Gastrocnemius medialis (tissue), 4 donors: ENCODE measurements around the gene SHKBP1. TPM values are rescaled to one million over a fixed set of nuclear protein-coding genes. Genes with fewer than 3 reads are reported as not detected.

ENCODE experiments used
- ATAC-seq, 2 donors: fragments of 150-250 bp; one replicate each; pipeline ENCODE4 v1.9.1; 2016
- DNase-seq, 2 donors: peaks; one replicate each; pipeline ENCODE4 v3.0.0-alpha.2; 2019
- H3K27ac ChIP-seq, 4 donors: fragments of 200-600 bp; sonication (generic); 1 replicate in 1 of 4; 2 replicates in 3 of 4; pipeline ENCODE4 v1.5.1; 2016 to 2018; ENCODE audit warnings: mild to moderate bottlenecking in 2 of 4, moderate library complexity in 1 of 4
- H3K27me3 ChIP-seq, 3 donors: fragments of 200-600 bp; sonication (generic) in 2 of 3; 1 replicate in 1 of 3; 2 replicates in 2 of 3; pipeline versions ENCODE4 v1.5.1 to v1.6.0; 2016 to 2019; ENCODE audit warnings: mild to moderate bottlenecking in 1 of 3, moderate library complexity in 1 of 3
- H3K36me3 ChIP-seq, 2 donors: fragments of 200-600 bp; sonication (generic) in 1 of 2; one replicate each; pipeline ENCODE4 v1.5.1; 2017 to 2018
- H3K4me1 ChIP-seq, 2 donors: fragments of 200-600 bp; sonication (generic) in 1 of 2; one replicate each; pipeline ENCODE4 v1.5.1; 2016 to 2017; ENCODE audit warnings: mild to moderate bottlenecking in 2 of 2
- H3K4me3 ChIP-seq, 4 donors: fragments of 200-600 bp; sonication (generic) in 3 of 4; 1 replicate in 1 of 4; 2 replicates in 3 of 4; pipeline ENCODE4 v1.5.1; 2016 to 2019; ENCODE audit warnings: mild to moderate bottlenecking in 2 of 4
- H3K9me3 ChIP-seq, 3 donors: fragments of 200-600 bp; sonication (generic) in 2 of 3; 1 replicate in 1 of 3; 2 replicates in 2 of 3; pipeline ENCODE4 v1.5.1; 2016 to 2019
- POLR2A ChIP-seq, 2 donors: fragments of 450-650 bp; IDR thresholded peaks; one replicate each; pipeline ENCODE4 v1.6.1; 2017; ENCODE audit warnings: antibody characterized with exemption in 2 of 2, mild to moderate bottlenecking in 2 of 2, moderate library complexity in 2 of 2
- in situ Hi-C, 4 donors: fragments of 200-750 bp; cut with MboI; loops; one replicate each; pipeline versions ENCODE4 v1.15.0 to v1.8.0; 2017; ENCODE audit warnings: low sequenced_read_pairs in 4 of 4
- intact Hi-C: fragments of 100-400 bp; cut with DNase I; formaldehyde crosslinking; loops from one replicate; pipeline ENCODE4 v1.15.1; 2023; ENCODE audit warnings: low total_unique reads
- total RNA-seq, 4 donors: library from RNA; depleted of rRNA; stranded (reverse); fragments of >200 nt; gene quantifications; one replicate each; pipeline versions ENCODE4 v1.1.0 to v1.2.3, GENCODE V29; 2016
- TF ChIP-seq, protein P1 (sequence below), 5 experiments: fragments of 450-650 bp in 3 of 5; fragments of 200-600 bp in 2 of 5; sonication (generic) in 2 of 5; IDR thresholded peaks in 4 of 5; conservative IDR thresholded peaks in 1 of 5; 1 replicate in 4 of 5; 2 replicates in 1 of 5; pipeline ENCODE4 v1.5.1; 2016 to 2019; ENCODE audit warnings: antibody characterized with exemption in 5 of 5, mild to moderate bottlenecking in 3 of 5, moderate library complexity in 3 of 5

Gene SHKBP1
- total RNA-seq, 4 donors from 2014 or later = 11.1 to 24.5 (median 23.6) TPM

DNA sequence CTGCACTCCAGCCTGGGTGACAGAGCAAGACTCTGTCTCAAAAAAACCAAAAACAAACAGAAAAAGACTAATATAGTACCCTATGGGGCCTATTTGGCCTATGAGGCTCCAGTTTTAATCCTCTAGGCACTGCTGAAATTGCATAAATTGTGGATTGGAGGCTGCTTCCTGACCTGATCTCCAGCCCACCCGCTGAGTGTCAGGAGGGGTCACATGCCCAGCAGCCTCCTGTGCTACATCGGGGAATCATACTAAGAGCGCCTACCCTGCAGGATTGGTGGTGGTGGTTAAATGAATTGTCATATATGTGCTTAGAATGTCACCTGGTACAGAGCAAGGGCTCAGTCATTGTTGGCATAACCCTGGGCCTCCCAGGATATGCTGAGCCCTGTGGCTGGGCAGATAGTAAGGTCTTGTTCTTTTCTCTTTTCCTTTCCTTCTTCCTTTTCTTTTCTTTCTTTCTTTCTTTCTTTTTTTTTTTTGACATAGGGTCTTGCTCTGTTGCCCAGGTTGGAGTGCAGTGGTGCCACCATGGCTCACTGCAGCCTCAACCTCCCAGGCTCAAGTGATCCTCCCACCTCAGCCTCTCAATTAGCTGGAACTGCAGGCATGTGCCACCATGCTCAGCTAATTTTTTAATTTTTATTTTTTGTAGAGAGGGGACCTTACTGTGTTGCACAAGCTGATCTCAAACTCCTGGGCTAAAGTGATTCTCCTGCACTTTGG is 55.8 kb downstream of the SHKBP1 start:
- H3K4me3 ChIP-seq = no peak overlapping the region
- peaks cover 0 to 3% of the 10 kb centered on the region in 2 donors for H3K4me1 ChIP-seq
- in situ Hi-C loops = loop anchor here in 1 of 4 donors (10.0 to 25.0 kb wide), 2 partner anchors 328 to 495 kb away; no protein-coding TSS in a partner anchor
- TF ChIP-seq, protein P1, sequence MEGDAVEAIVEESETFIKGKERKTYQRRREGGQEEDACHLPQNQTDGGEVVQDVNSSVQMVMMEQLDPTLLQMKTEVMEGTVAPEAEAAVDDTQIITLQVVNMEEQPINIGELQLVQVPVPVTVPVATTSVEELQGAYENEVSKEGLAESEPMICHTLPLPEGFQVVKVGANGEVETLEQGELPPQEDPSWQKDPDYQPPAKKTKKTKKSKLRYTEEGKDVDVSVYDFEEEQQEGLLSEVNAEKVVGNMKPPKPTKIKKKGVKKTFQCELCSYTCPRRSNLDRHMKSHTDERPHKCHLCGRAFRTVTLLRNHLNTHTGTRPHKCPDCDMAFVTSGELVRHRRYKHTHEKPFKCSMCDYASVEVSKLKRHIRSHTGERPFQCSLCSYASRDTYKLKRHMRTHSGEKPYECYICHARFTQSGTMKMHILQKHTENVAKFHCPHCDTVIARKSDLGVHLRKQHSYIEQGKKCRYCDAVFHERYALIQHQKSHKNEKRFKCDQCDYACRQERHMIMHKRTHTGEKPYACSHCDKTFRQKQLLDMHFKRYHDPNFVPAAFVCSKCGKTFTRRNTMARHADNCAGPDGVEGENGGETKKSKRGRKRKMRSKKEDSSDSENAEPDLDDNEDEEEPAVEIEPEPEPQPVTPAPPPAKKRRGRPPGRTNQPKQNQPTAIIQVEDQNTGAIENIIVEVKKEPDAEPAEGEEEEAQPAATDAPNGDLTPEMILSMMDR (IDR thresholded peaks at IDR 0.05 in 4 of 5, conservative IDR thresholded peaks at IDR 0.05 in 1 of 5) = no peak
- no peak for TF ChIP-seq POLR2A (IDR thresholded peaks at IDR 0.05)
- DNase-seq (no peak), ATAC-seq (no peak)
- intact Hi-C loops = no loop called here
- no peak overlapping the region for H3K27ac ChIP-seq
- no peaks in the 10 kb centered on the region for H3K9me3 ChIP-seq
- no peaks in the 10 kb centered on the region for H3K27me3 ChIP-seq
- no peaks in the 10 kb centered on the region for H3K36me3 ChIP-seq

DNA sequence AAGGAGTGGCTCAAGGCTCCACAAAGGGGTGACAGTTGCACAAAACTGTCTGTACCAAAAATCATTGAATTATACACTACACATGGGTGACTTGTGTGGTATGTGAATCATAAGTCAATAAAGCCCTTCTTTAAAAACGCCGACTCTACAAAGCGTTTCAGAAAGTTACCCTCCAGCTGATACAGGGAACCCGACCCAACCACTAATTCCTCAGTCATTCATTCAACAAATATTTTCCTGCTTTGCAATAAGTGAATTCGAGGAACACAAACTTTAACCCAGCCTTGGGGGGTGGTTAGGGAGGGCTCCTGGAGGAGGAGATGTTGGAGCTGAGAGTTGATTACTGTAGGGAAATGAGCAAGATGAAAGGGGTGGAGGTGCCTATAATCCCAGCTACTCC is 56.5 kb downstream of the SHKBP1 start:
- DNase-seq = no peak

DNA sequence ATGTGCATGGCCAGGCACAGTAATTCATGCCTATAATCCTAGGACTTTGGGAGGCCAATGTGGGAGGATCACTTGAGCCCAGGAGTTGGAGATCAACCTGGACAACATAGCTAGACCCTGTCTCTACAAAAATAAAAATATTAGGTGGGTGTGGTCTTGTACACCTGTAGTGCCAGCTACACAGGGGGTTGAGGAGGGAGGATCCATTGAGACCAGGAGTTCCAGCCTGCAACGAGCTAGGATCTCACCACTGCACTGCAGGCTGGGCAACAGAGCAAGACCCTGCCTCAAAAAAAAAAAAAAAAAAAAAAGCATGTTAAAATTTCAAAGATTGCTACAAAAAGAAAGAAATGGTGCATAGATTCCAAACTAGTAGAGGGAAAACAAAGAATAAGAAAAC is 61.7 kb downstream of the SHKBP1 start:
- in situ Hi-C loops (loop anchor here in 1 of 4 donors (5.0 to 25.0 kb wide), 3 partner anchors 91 to 501 kb away; no protein-coding TSS in a partner anchor), intact Hi-C loops (loop anchor here (5.0 kb wide), 1 partner anchor 496 kb away; no protein-coding TSS in a partner anchor)

More for the DNA sequence above, 56.5 kb downstream of the SHKBP1 start:
- ATAC-seq = no peak
- Histone ChIP-seq H3K4me1 (peaks cover 0 to 3% of the 10 kb centered on the region in 2 donors), H3K27me3 (no peaks in the 10 kb centered on the region), H3K36me3 (no peaks in the 10 kb centered on the region), H3K4me3 (no peak overlapping the region), H3K27ac (no peak overlapping the region), H3K9me3 (no peaks in the 10 kb centered on the region)
- in situ Hi-C loops = loop anchor here in 1 of 4 donors (10.0 to 25.0 kb wide), 2 partner anchors 328 to 496 kb away; no protein-coding TSS in a partner anchor
- intact Hi-C loops = no loop called here
- TF ChIP-seq, protein P1 (IDR thresholded peaks at IDR 0.05 in 4 of 5, conservative IDR thresholded peaks at IDR 0.05 in 1 of 5) = no peak
- no peak for TF ChIP-seq POLR2A (IDR thresholded peaks at IDR 0.05)

DNA sequence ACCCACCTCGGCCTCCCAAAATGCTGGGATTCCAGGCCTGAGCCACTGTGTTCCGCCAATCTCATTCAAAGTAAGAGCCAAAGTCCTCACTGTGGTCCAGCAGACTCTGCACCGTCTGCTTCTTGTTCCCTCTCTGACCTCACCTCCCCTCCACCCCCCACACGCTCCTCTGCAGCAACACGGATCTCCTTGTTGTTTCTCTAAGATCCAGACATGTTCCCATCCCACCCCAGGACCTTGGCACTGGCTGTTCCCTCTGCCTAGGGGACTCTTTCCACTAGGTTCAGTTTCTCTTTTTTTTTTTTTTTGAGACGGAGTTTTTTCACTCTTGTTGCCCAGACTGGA is 62.9 kb downstream of the SHKBP1 start:
- intact Hi-C loops (loop anchor here (5.0 kb wide), 1 partner anchor 497 kb away; no protein-coding TSS in a partner anchor), in situ Hi-C loops (loop anchor here in 1 of 4 donors (5.0 to 25.0 kb wide), 3 partner anchors 92 to 502 kb away; no protein-coding TSS in a partner anchor)
- no peak for ATAC-seq
- Histone ChIP-seq H3K27ac (no peak overlapping the region), H3K27me3 (no peaks in the 10 kb centered on the region), H3K36me3 (no peaks in the 10 kb centered on the region), H3K4me1 (no peaks in the 10 kb centered on the region), H3K9me3 (no peaks in the 10 kb centered on the region), H3K4me3 (no peak overlapping the region)
- TF ChIP-seq, protein P1 (IDR thresholded peaks at IDR 0.05 in 4 of 5, conservative IDR thresholded peaks at IDR 0.05 in 1 of 5) = no peak
- TF ChIP-seq POLR2A (IDR thresholded peaks at IDR 0.05) = no peak
- DNase-seq = no peak

More for the DNA sequence above, 61.7 kb downstream of the SHKBP1 start:
- no peaks in the 10 kb centered on the region for H3K36me3 ChIP-seq
- DNase-seq (no peak), ATAC-seq (no peak)
- H3K4me3 ChIP-seq = no peak overlapping the region
- H3K27ac ChIP-seq = no peak overlapping the region
- H3K9me3 ChIP-seq = no peaks in the 10 kb centered on the region
- H3K4me1 ChIP-seq = peaks cover 0 to 3% of the 10 kb centered on the region in 2 donors
- no peaks in the 10 kb centered on the region for H3K27me3 ChIP-seq
- TF ChIP-seq, protein P1 (IDR thresholded peaks at IDR 0.05 in 4 of 5, conservative IDR thresholded peaks at IDR 0.05 in 1 of 5) = no peak
- TF ChIP-seq POLR2A (IDR thresholded peaks at IDR 0.05) = no peak
